ENCODE data around the gene HFE. TPM values are rescaled to one million over a fixed set of nuclear protein-coding genes. Genes with fewer than 3 reads are reported as not detected.

Gene HFE
- total and polyA plus RNA-seq, 2 of the 13 experiments (the other 11 are each of a cell fraction or from before 2014, with no cell fraction given): 3.7 to 6.3 TPM

DNA sequence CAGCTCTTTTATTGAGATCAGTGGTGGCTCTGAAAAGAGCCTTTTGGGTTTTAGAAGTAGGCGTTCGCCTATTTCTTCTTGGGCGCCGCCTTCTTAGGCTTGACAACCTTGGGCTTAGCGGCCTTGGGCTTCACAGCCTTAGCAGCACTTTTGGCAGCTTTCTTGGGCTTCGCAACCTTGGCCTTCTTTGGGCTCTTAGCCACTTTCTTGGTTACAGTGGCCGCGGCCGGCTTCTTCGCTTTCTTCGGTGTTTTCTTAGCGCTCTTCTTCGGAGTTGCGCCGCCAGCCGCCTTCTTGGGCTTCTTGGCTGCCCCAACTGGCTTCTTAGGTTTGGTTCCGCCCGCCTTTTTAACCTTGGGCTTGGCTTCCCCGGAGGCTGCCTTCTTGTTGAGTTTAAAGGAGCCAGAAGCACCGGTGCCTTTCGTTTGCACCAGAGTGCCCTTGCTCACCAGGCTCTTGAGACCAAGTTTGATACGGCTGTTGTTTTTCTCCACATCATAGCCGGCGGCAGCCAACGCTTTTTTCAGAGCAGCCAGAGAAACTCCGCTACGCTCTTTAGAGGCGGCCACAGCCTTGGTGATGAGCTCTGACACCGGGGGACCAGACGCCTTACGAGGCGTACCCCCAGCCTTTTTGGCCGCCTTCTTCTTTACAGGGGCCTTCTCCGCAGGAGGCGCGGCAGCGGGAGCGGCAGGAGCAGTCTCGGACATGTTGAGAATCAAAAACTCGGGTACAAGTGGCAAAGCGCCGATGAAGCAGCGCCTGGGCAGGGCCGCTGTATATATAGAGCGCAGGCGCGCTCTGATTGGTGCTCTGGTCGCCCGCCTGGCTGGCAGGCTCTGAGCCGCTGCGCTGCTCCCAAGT, 31.3 kb upstream of the HFE start (continued):
- TF ChIP-seq FOSL2 (CRISPR knock-in tag; IDR thresholded peaks at IDR 0.05): 0 out of 2 replicates have a peak, but pooled peaks have one; percentile 59
- peak; percentile 27 for TF ChIP-seq ZBTB7B (CRISPR knock-in tag; IDR thresholded peaks at IDR 0.05)
- peak; percentile 99 for TF ChIP-seq MED8 (CRISPR knock-in tag; IDR thresholded peaks at IDR 0.05; ENCODE audit: insufficient replicate concordance)
- TF ChIP-seq, protein P1, sequence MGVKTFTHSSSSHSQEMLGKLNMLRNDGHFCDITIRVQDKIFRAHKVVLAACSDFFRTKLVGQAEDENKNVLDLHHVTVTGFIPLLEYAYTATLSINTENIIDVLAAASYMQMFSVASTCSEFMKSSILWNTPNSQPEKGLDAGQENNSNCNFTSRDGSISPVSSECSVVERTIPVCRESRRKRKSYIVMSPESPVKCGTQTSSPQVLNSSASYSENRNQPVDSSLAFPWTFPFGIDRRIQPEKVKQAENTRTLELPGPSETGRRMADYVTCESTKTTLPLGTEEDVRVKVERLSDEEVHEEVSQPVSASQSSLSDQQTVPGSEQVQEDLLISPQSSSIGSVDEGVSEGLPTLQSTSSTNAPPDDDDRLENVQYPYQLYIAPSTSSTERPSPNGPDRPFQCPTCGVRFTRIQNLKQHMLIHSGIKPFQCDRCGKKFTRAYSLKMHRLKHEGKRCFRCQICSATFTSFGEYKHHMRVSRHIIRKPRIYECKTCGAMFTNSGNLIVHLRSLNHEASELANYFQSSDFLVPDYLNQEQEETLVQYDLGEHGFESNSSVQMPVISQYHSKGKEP (CRISPR knock-in tag; IDR thresholded peaks at IDR 0.05): peak; percentile 40; the same call in 1 of the 2 replicates
- TF ChIP-seq CHCHD3 (CRISPR knock-in tag; IDR thresholded peaks at IDR 0.05): peak; percentile 88
- TF ChIP-seq, protein P2, sequence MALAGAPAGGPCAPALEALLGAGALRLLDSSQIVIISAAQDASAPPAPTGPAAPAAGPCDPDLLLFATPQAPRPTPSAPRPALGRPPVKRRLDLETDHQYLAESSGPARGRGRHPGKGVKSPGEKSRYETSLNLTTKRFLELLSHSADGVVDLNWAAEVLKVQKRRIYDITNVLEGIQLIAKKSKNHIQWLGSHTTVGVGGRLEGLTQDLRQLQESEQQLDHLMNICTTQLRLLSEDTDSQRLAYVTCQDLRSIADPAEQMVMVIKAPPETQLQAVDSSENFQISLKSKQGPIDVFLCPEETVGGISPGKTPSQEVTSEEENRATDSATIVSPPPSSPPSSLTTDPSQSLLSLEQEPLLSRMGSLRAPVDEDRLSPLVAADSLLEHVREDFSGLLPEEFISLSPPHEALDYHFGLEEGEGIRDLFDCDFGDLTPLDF (CRISPR knock-in tag; IDR thresholded peaks at IDR 0.05): peak; percentile 81
- peak; percentile 77; the same call in 1 of the 2 replicates for TF ChIP-seq ZMAT3 (CRISPR knock-in tag; conservative IDR thresholded peaks at IDR 0.05)
- TF ChIP-seq RBM39 (IDR thresholded peaks at IDR 0.05; ENCODE audit: low read depth, low read length, poor library complexity, severe bottlenecking): peak; percentile 99
- 0 out of 2 replicates have a peak, but pooled peaks have one; percentile 61 for TF ChIP-seq MTF2 (CRISPR knock-in tag; IDR thresholded peaks at IDR 0.05; ENCODE audit: borderline replicate concordance)
- TF ChIP-seq ZNF616 (CRISPR knock-in tag; IDR thresholded peaks at IDR 0.05; ENCODE audit: low read depth): peak; percentile 81
- no peak for TF ChIP-seq DNMT3B (CRISPR knock-in tag; conservative IDR thresholded peaks at IDR 0.05)
- TF ChIP-seq PHF8 (CRISPR knock-in tag; IDR thresholded peaks at IDR 0.05): peak; percentile 80
- no peak for TF ChIP-seq KAT2B (IDR thresholded peaks at IDR 0.05; ENCODE audit: borderline replicate concordance, low read depth, low read length)
- TF ChIP-seq ZNF563 (CRISPR knock-in tag; IDR thresholded peaks at IDR 0.05): peak; percentile 82; the same call in 1 of the 2 replicates
- TF ChIP-seq ESRRA (CRISPR knock-in tag; IDR thresholded peaks at IDR 0.05; ENCODE audit: low read depth): no peak
- TF ChIP-seq KDM3A (CRISPR knock-in tag; IDR thresholded peaks at IDR 0.05; ENCODE audit: low read depth): peak; percentile 74
- peak; percentile 76; the same call in 1 of the 2 replicates for TF ChIP-seq MXD4 (CRISPR knock-in tag; IDR thresholded peaks at IDR 0.05)
- TF ChIP-seq, protein P3, sequence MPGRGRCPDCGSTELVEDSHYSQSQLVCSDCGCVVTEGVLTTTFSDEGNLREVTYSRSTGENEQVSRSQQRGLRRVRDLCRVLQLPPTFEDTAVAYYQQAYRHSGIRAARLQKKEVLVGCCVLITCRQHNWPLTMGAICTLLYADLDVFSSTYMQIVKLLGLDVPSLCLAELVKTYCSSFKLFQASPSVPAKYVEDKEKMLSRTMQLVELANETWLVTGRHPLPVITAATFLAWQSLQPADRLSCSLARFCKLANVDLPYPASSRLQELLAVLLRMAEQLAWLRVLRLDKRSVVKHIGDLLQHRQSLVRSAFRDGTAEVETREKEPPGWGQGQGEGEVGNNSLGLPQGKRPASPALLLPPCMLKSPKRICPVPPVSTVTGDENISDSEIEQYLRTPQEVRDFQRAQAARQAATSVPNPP (CRISPR knock-in tag; IDR thresholded peaks at IDR 0.05): no peak
- TF ChIP-seq ZNF549 (CRISPR knock-in tag; IDR thresholded peaks at IDR 0.05): 0 out of 2 replicates have a peak, but pooled peaks have one; percentile 27
- TF ChIP-seq ZNF879 (CRISPR knock-in tag; IDR thresholded peaks at IDR 0.05): no peak
